HG02938 (cell line): Measurements from ENCODE around the gene CCDC124.

ENCODE experiments used
- ATAC-seq: cut with Tn5 transposase; IDR thresholded peaks from one replicate; pipeline ENCODE4 v1.9.1; 2021; ENCODE audit warnings: mild to moderate bottlenecking, moderate library complexity; ENCODE audit not compliant: unreplicated experiment

The CCDC124 gene

GRCh38 chr19:17951990-17952976 lies 19.5 kb downstream of the CCDC124 start:
- no peak for ATAC-seq

GRCh38 chr19:17953316-17953801 lies 20.5 kb downstream of the CCDC124 start:
- ATAC-seq = no peak

GRCh38 chr19:17953869-17954268 lies 21.1 kb downstream of the CCDC124 start:
- ATAC-seq = no peak

- no peak for ATAC-seq
These were observed 21.6 kb downstream of the CCDC124 start for GRCh38 chr19:17954401-17954800.

- no peak for ATAC-seq
These were observed 24.5 kb downstream of the CCDC124 start for GRCh38 chr19:17957149-17957849.

- ATAC-seq = no peak
These were observed 25.1 kb downstream of the CCDC124 start for GRCh38 chr19:17957885-17958284.

GRCh38 chr19:17963936-17964691 lies 31.3 kb downstream of the CCDC124 start:
- no peak for ATAC-seq

GRCh38 chr19:17965370-17966128 lies 32.7 kb downstream of the CCDC124 start:
- ATAC-seq = no peak

GRCh38 chr19:17966129-17966483 lies 33.3 kb downstream of the CCDC124 start:
- ATAC-seq = no peak

- ATAC-seq = no peak
These were observed 33.9 kb downstream of the CCDC124 start, which contains the start of gene KCNN1 for GRCh38 chr19:17966550-17967256. KCNN1 (plus strand) TSS chr19:17967107; CDS start chr19:17973889, 6,782 bp downstream.

GRCh38 chr19:17967257-17968051 lies 34.6 kb downstream of the CCDC124 start:
- no peak for ATAC-seq

GRCh38 chr19:17968362-17968761 lies 35.5 kb downstream of the CCDC124 start:
- no peak for ATAC-seq

GRCh38 chr19:17969096-17969792 lies 36.4 kb downstream of the CCDC124 start:
- no peak for ATAC-seq

- ATAC-seq = no peak
These were observed 39.4 kb downstream of the CCDC124 start for GRCh38 chr19:17972230-17972629.

- ATAC-seq = no peak
These were observed 40.9 kb downstream of the CCDC124 start for GRCh38 chr19:17973759-17974158.

GRCh38 chr19:17974551-17974950 lies 41.7 kb downstream of the CCDC124 start:
- no peak for ATAC-seq

GRCh38 chr19:17975032-17975431 lies 42.2 kb downstream of the CCDC124 start:
- no peak for ATAC-seq

- ATAC-seq = no peak
These were observed 44.2 kb downstream of the CCDC124 start for GRCh38 chr19:17977021-17977420.
